NCI-H226 (cell line): ENCODE results near the gene MYO9A.
"Not testable (repeated sequence)": the region's sequence is repeated elsewhere in the genome, so short reads cannot be mapped to it uniquely, and the experiment has no call there.

Experiments
- DNase-seq: peaks from one replicate; pipeline ENCODE4 v3.0.0-alpha.2; 2015

Gene MYO9A

DNA sequence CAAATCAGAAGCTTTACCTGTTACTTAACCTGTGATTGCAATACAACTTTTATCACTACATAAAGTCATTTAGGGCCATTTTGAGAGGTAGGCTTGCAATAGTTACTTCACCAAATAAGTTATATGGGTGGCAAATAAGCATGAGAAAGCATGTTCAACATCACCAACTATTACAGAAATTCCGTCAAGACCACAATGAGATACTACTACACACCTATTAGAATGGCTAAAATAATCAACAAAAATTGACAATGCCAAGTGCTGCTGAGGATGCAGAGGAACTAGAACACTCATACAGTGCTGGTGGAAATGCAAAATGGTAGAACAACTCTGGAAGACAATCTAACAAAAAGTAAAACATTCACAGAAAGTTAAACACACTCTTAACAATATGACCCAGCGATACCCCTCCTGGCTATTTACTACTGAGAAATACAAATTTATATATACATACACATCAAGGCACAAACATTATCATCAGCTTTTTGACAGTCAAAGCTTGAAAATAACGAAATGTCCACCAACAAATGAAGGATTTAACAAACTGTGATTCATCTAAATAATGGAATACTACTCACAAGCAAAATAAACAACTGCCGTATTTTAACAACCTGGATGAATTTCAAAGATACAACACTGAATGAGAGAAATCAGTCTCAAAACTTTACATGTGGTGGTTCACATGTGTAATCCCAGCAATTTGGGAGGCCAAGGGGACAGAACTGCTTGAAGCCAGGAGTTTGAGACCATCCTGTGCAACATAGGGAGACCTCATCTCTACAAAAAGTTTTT, 82.9 kb downstream of the MYO9A start:
- no peak for DNase-seq

DNA sequence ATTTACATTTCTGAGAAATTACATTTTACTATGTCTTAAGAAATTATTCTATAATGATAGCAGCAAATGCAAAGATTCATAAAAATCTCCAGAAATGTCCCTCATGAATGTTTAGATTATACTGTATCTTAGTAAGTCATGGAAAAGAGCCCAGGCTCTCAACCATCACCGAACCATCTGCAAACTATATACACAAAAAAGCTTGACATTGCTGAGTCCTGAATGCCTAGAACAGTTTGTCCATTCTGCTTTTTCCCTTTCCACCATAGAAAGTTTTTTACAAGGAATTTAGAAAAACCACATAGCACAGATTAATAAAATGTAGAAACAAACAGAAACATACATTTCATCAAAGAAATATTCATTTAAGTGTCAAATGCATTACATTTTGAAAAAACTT, 83.6 kb downstream of the MYO9A start:
- no peak for DNase-seq

DNA sequence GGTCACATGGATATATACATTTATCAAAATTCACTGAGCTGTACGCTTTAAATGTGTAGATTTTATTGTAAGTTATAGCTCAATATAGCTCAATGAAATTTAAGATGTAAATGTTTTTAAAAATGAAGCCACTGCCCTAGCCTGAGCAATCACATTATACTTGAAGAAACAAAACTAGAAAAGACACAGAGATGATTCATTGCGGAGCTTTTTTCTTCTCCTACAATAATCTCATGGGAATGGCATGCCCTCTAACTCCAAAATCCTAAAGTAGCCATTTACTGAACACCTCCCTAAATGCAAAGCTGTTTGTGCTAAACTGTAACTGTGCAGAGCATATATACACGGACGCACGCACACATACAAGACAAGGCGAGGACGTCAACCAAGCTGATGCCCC, 84.2 kb downstream of the MYO9A start:
- no peak for DNase-seq

DNA sequence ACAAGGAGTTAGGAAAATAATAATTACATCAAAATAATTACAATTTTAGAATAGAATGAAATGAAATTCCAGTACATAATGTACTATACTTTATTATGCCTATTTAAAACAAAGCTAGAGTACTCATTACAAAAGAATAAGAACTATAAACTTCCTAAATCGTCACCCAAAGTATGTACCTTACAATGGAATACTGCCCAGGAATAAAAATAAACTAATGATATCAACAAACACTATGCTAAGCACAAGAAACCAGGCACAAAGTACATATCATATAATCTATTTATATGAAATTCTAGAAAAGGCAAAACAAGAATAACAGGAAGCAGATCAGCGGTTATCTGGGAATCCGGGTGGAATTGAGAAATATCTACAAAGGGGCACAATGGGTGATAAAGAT, 84.7 kb downstream of the MYO9A start:
- DNase-seq = no peak

DNA sequence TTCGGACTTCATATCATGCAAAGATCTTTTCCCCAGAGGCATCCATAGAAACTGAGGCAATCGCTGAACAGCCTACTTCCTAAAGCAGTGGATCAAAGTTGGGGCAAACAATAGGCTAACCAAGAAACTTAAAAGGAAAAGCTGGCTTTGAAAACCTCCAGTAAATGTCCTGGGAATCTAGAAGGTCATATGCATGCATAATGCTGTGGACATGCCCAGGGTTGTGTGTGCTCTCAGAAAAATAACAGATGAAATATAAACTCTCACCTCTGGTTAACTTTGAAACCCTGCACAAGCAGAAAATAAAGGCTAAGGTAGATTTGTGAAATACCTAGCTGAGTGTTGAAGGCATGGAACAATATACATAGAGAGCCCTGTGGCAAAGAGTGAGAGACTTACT, 96.3 kb downstream of the MYO9A start:
- no peak for DNase-seq

DNA sequence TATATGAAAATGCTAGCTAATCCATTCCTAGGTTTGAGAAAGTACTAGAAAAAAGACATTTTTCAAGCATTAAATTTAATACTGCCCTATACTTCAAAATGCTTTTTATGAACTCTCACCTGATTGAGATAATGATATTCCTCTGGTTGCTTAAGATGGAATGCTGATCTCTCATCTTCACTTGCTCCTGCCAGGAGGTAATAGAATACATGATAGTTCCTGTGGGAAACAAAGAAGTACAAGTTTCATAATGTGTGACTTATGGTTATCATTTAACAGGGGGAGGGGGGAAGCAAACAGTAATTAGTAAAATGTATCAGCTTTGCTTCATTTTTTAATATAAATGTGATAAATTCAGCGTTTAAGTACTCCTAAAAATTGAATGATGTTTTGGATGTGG, 97.2 kb downstream of the MYO9A start:
- DNase-seq = no peak

DNA sequence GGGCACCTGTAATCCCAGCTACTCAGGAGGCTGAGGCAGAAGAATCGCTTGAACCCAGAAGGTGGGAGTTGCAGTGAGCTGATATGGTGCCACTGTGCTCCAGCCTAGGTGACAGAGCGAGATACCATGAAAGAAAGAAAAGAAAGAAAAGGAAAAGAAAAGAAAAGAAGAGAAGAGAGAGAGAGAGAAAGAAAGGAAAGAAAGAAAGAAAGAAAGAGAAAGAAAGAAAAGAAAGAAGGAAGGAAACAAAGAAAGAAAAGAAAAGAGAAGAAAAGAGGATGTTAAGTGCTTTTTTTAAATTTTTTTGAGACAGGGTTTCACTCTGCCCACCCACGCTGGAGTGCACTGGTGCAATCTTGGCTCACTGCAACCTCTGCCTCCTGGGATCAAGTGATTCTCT, 103.4 kb downstream of the MYO9A start:
- not testable (repeated sequence) for DNase-seq

DNA sequence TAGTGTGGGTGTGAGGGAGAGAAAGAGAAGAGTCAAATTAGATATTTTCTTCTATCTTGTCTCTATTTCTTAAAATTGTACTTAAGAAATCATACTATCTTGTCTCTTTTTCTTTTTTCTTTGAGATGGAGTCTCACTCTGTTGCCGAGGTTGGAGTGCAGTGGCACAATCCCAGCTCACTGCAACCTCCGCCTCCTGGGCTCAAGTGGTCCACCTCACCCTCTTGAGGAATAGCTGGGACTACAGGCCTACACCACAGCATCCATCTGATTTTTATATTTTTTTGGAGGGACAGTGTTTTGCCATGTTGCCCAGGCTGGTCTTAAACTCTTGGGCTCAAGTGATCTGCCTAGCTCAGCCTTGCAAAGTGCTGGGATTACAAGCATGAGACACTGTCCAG, 104.2 kb downstream of the MYO9A start:
- DNase-seq = no peak

DNA sequence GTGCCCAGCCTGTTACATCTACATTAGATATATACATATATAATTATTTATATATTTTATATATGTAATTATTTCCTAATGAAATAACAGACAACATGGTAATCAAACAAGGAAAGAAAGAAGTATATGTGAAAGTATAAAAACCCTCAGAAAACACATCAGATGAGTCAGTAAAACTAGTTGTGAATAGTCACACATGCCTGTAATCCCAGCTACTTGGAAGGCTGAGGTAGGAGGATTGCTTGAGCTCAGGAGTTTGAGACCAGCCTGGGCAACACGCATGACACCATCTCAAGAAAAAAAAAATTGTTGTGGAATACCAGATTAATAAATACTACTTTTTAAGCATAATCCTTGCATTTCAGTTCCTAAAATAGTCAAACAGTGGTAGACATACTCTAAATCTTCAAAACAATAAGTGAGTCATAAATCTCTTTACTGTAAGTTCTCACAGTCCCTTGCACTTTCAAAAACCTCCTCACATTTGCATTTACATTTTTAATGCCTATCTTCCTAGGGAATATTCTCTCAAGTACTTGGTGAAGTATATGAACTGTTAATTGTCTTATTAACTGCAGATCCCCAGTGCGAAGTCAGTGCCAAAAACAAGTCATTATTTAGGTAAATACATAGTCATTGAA, 106.5 kb downstream of the MYO9A start:
- DNase-seq = no peak

DNA sequence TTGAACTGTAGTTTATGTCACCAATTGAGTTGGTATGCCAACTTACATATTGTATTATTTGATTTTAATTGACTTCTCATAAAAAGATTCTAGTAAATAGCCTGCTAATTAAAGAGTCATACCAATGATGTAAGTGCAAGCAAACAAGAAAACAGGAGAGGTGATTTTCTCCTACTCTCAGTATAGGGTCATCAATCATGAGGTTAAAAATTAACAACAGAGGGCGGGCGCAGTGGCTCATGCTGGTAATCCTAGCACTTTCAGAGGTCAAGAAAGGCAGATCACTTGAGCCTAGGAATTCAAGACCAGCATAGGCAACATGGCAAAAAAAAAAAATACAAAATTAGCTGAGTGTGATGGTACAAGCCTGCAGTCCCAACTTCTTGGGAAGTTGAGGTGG, 108.7 kb downstream of the MYO9A start:
- no peak for DNase-seq

DNA sequence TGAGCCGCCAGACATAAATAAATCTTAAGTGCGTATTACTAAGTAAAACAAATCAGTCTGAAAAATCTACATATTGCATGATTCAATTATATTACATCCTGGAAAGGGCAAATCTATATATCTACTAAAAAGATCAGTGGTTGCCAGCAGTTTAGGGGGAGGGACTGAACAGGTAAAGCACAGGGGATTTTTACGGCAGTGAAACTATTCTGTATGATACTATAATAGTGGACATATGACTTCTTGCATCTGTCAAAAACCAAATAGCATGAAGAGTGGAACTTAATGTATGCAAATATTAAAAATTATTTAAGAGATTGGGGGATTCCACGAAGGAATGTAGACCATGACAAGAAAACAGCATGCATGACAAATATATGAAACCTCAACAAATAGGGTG, 111.6 kb downstream of the MYO9A start:
- DNase-seq = no peak

DNA sequence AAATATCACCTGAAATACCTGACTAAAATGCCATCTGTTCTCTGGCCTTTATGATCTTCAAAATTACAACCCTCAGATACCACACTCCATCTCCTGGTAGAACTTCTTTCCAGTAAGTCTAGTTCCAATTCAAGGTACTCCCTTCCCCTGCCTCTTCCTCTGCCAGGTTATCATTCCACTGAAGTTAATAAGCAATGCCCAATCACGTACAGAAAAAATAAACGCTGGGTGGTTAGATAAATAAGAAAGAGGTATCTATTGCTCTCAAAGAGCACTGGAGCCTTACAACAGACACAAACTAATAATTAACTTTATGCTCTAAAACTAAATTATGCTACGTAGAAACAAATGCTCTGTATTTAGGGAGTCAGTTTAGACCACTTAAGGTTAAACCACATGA, 112.5 kb downstream of the MYO9A start:
- DNase-seq = no peak

DNA sequence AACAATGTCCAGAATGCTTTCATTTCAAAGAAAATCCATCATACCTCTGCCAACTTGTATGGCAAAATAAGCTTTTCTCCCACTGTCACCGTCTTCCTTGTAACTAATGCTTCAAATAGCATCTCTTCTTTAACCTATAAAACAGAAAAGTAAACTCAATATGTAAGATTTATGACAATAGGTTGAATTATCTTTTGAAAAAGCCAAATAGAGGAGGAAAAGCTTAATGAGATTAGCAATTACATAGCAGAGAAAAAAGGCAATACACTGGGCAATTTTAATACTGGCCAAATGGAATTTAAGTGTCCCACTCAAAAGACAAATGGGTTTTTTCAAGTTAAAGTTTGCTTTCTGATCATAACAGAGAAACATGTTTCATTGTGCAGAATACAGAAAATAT, 118.1 kb downstream of the MYO9A start:
- DNase-seq = no peak

DNA sequence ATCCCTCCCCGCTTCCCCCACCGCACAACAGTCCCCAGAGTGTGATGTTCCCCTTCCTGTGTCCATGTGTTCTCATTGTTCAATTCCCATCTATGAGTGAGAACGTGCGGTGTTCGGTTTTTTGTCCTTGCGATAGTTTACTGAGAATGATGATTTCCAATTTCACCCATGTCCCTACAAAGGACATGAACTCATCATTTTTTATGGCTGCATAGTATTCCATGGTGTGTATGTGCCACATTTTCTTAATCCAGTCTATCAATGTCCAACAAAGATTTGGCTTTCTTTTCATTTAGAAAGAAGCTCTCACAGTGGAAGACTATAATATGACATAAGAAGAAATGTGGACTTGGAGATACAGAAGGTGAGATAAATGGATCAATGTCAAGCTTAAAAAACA, 119.2 kb downstream of the MYO9A start:
- not testable (repeated sequence) for DNase-seq

DNA sequence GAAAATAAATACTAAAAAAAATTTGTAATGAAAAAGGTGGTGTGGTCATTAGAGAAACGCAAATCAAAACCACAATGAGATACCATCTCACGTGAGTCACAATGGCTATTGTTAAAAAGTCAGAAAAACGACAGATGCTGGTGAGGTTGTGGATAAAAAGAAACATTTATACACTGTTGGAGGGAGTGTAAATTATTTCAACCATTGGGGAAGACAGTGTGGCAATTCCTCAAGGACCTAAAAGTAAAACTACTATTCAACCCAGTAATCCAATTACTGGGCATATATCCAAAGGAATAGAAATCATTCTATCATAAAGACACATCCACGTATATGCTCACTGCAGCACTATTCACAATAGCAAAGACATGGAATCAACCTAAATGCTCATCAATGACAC, 120.3 kb downstream of the MYO9A start:
- no peak for DNase-seq

DNA sequence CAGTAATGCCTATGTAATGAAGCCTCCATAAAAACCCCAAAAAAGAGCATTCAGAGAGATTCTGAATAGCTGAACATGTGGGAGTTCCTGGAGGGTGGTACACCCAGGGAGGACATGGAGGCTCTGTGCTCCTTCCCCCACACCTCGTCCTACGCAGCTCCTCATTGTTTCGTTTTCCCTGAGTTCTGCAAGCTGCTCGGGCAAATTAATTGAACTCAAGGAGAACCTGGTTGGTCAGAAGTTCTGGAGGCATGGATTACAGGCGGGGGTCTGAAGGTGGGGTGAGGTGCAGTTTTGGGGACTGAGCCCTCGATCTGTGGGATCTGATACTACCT, 142.2 kb downstream of the MYO9A start:
- no peak for DNase-seq

DNA sequence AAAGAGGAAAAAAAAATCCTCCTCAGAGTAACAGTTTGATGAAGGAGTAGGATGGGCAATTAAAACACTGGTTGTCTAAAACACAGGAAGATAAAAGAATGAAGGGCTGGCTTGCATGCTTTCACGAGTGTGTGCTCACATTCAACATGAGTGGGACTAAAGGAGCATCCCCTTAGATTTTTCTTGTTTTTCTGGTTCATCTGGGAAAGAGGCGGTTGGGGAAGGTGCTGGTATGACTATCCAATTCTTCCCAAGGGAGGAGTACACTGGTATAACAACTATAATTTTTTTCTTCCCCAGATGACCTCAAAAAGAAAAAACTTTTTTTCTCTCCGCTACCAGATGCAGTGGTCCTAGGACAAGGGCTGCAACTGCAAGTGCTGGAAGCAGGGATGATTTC, 143.7 kb downstream of the MYO9A start:
- DNase-seq = no peak

DNA sequence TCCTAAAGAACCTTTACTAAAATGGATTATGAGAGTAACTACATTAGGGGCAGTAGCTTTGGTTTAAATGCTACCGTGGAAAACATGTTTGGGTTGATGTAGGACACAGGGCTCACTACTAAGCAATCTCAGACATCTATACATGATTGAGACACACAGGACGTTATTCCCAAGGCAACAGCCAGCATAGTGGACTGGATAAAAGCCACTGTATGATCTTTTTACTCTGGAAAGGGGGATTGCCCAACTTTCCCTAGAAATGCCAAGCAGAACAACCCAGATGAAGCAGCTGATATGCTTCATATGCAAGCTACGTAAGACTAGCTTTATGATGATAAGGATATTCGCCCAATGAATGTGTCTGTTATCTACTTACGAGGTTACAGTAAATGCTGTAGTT, 144.6 kb downstream of the MYO9A start:
- no peak for DNase-seq

DNA sequence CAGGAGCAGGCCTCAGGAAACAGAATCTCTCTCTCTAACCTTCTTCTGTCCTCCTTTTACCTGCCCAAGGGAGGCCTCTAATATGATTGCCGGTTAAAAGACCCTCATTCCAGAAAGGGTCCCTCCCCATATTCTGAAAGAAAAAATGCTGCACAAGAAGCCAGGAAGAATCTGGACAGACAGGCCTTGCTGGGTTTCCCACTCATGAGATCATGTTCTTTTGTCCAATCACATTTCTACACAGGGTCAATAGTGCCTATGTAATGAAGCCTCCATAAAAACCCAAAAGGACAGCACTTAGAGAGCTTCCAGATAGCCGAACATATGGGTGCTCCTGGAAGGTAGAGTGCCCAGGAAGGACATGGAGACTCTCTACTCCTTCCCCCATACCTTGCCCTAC, 146.0 kb downstream of the MYO9A start:
- no peak for DNase-seq

DNA sequence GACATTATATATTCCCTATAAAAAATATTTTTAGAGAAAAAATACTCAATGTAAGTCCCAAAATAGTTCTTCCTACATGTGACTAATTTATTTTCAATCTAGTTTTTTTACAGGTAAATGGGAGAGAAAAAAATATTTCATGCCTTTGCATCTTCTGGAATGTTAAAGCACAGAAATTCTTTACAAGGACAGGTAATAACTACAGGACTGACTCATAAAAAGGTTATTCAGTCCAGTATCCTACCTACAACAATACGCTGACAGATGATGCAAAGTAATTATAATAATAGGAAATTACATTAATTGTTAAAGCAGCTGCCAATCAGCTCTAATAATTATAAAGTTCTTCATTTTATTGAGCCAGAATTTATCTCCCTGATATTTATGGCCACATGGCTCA, 147.5 kb downstream of the MYO9A start:
- DNase-seq = no peak

DNA sequence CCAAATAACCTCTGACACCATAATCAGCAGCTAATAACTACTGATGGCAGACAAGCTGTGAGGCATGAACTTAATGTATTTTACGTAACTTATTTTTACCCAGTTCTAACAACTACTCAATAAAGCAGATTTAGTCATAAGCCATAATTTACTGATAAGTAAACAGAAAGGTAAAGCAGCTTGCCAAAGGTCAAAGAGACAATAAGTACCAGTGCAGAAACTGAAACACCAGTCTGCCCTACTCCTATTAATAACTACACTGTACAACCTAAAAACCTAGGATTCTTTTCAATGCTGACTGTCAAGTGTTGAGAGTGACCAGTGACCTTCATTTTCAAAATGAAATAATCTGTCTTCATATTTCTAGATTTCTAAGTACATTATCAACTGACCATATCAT, 155.4 kb downstream of the MYO9A start:
- no peak for DNase-seq

DNA sequence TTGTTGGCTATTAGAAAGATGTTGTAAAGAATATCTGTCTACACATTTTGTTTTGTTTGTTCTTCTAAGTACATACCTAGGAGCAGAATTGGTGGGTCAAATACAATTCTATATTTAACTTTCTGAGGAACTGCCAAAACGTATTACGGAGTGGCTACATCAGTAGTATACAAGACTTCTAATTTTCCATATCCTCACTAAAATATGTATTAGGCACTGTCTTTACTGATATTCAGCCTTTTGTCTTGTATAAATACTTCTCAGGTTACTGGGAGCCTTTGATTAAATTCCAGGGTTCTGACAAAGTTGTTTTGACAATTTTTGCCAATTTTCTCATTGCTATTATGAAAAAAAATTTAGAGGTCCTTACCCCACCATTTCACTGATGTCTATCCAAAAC, 160.9 kb downstream of the MYO9A start:
- no peak for DNase-seq

DNA sequence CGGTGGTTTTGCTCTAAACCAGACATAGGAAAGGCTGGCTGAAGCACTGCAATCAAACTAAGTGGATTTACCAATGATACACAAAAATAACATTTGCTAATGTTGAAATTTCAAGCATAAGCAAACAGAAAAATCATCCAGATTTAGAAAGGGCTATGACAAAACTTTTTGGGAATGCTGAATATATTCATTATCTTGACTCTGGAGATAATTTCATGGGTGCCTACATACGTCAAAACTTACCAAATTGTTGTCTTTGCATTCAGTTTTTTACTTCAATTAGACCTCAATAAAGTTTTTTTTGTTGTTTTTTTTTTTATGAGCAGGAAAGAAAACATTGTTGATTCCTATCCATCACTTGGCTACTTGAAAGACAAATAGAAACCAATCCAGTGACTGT, 166.8 kb downstream of the MYO9A start:
- no peak for DNase-seq

DNA sequence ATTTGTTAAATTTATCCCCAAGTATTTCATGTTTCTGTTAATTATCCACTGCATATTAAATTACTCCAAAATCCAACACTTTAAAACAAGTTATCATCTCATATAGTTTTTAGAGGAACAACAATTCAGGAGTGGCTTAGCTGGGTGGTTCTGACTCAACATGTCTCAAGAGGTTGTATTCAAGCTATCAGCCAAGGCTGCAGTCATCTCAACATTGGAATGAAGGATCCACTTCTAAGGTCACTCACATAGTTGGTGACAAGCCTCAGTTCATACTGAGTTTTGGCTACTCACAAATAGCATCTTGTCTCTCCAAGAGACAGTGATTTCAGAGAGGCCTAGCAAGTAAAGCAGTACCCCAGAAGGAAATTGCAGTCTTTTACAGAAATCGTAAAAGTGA, 172.9 kb downstream of the MYO9A start:
- no peak for DNase-seq

DNA sequence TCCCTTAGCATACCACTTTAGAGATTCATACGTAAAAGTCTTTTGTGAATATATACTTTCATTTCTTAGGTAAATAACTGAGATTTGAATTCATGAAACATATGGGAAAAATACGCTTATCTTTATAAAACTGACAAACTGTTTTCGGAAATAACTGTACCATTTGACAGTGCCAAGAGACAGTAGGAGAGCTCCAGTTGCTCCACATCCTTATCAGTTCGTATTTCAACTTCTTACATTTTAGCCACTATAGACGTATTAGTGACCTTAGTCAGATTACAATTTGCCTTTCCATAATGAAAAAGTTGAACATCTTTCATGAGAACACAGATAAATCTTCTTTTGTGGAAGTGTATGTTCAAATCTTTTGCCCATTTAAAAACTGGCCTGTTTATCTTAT, 174.1 kb downstream of the MYO9A start:
- DNase-seq = no peak
